Neural progenitor cell (in vitro differentiated cells): ENCODE results near the gene PDILT.
"Not testable (repeated sequence)": the region's sequence is repeated elsewhere in the genome, so short reads cannot be mapped to it uniquely, and the experiment has no call there.

Experiments
- CTCF ChIP-seq: fragments of 200-600 bp; sonication (generic); IDR thresholded peaks from 2 replicates; pipeline ENCODE4 v1.5.1; 2017; ENCODE audit warnings: antibody characterized with exemption, mild to moderate bottlenecking
- EZH2 ChIP-seq: fragments of 200-600 bp; sonication (generic); IDR thresholded peaks from 2 replicates; pipeline ENCODE4 v1.6.1; 2017; ENCODE audit warnings: antibody characterized with exemption, mild to moderate bottlenecking, moderate library complexity

GRCh38 chr16:20427401-20427797 lies 22.9 kb upstream of the PDILT start:
- TF ChIP-seq CTCF, EZH2: not testable (repeated sequence)
